HepG2 (cell line): Measurements from ENCODE around the gene STAG3. TPM values are rescaled to one million over a fixed set of nuclear protein-coding genes. Genes with fewer than 3 reads are reported as not detected.
A peak's percentile ranks its signal among the peaks of the same experiment; 100 is the strongest.

Experiments used
- ATAC-seq: fragments of 200-7000 bp; cut with Tn5 transposase; 3 replicates; pipeline ENCODE4 v1.9.1; 2020; ENCODE audit warnings: mild to moderate bottlenecking, moderate library complexity
- BruUV-seq: library from RNA; stranded (reverse); fragments of 400-500 nt; replicated peaks from 2 replicates; lab custom pipeline; 2021; lab: Mats Ljungman, UMichigan
- CTCF ChIA-PET: fragments of 300-600 bp; formaldehyde crosslinking; extraction: SDS; loops from one replicate; lab custom pipeline; 2021; ENCODE audit warnings: low total read pairs, inconsistent platforms, low intra/inter-chr PET ratio; lab: Yijun Ruan, JAX
- POLR2A ChIA-PET: fragments of 350-600 bp; sonication (Branson Sonifier 250); formaldehyde crosslinking; loops from one replicate; lab custom pipeline; 2020; ENCODE audit warnings: antibody characterized with exemption, inconsistent platforms; lab: Yijun Ruan, JAX
- DNase-seq: peaks from one replicate; pipeline ENCODE4 v3.0.0-alpha.2; 2015; ENCODE audit warnings: low spot score
- FAIRE-seq: peaks from 3 replicates; lab custom pipeline; 2011; peaks lifted over from hg19 to GRCh38; lab: Jason Lieb, UNC
- H2AFZ ChIP-seq: one replicate; pipeline ENCODE4 v1.6.1; 2011; ENCODE audit warnings: low read length, inconsistent platforms
- H3K27ac ChIP-seq: fragments of 300-600 bp; 3 replicates; pipeline ENCODE4 v1.8.0; 2011; ENCODE audit warnings: mixed run types, mild to moderate bottlenecking, mixed read lengths, low read length, inconsistent platforms; ENCODE audit not compliant: insufficient read depth; ENCODE audit errors: extremely low read length
- H3K27me3 ChIP-seq, 2 experiments: fragments of 200-600 bp in 1 of 2; 2 replicates in 1 of 2; 3 replicates in 1 of 2; pipeline versions ENCODE4 v1.6.0 to v1.8.0; 2011; ENCODE audit warnings: low read length in 2 of 2, mild to moderate bottlenecking in 2 of 2, moderate library complexity in 2 of 2, inconsistent platforms in 1 of 2; ENCODE audit not compliant: insufficient read depth in 2 of 2, control insufficient read depth in 1 of 2
- H3K36me3 ChIP-seq, 2 experiments: fragments of 200-600 bp in 1 of 2; replicated peaks in 1 of 2; 2 replicates in 1 of 2; 3 replicates in 1 of 2; pipeline versions ENCODE4 v1.5.1 to v1.8.0; 2011; ENCODE audit warnings: low read length in 2 of 2, inconsistent platforms in 1 of 2; ENCODE audit not compliant: insufficient read depth in 2 of 2, control insufficient read depth in 1 of 2
- H3K4me1 ChIP-seq: 2 replicates; pipeline ENCODE4 v1.5.1; 2012; ENCODE audit warnings: low read length, inconsistent platforms; ENCODE audit not compliant: insufficient read depth
- H3K4me2 ChIP-seq: 2 replicates; pipeline ENCODE4 v1.6.0; 2011; ENCODE audit warnings: low read depth, low read length, inconsistent platforms
- H3K4me3 ChIP-seq, 3 experiments: fragments of 200-600 bp in 1 of 3; sonication (generic), shearing (Covaris generic) in 1 of 3; replicated peaks in 1 of 3; 2 replicates each; pipeline ENCODE4 v1.5.1; 2011 to 2016; ENCODE audit warnings: low read length in 3 of 3, inconsistent platforms in 2 of 3, low read depth in 2 of 3, mild to moderate bottlenecking in 2 of 3, control low read depth in 1 of 3, mixed read lengths in 1 of 3; ENCODE audit not compliant: insufficient read depth in 1 of 3
- H3K79me2 ChIP-seq: one replicate; pipeline ENCODE4 v1.6.1; 2011; ENCODE audit warnings: low read length, inconsistent platforms; ENCODE audit not compliant: insufficient read depth
- H3K9ac ChIP-seq: 2 replicates; pipeline ENCODE4 v1.6.0; 2011; ENCODE audit warnings: mild to moderate bottlenecking, low read depth, low read length, inconsistent platforms; ENCODE audit not compliant: insufficient read depth
- H3K9me3 ChIP-seq: 2 replicates; pipeline ENCODE4 v1.5.1; 2012; ENCODE audit warnings: mild to moderate bottlenecking, low read length
- H4K20me1 ChIP-seq: 2 replicates; pipeline ENCODE4 v1.6.0; 2011; ENCODE audit warnings: inconsistent platforms, mild to moderate bottlenecking, low read length, moderate library complexity; ENCODE audit not compliant: insufficient read depth
- FOXK2 ChIP-seq: fragments of 450-650 bp; IDR thresholded peaks from 2 replicates; pipeline ENCODE4 v1.6.1; 2016
- FOXO1 ChIP-seq: sonication (generic); formaldehyde crosslinking; IDR thresholded peaks from 2 replicates; pipeline ENCODE4 v1.4.0; 2020; ENCODE audit warnings: missing genetic modification reagents
- HDAC1 ChIP-seq: sonication (generic); formaldehyde crosslinking; IDR thresholded peaks from 2 replicates; pipeline ENCODE4 v1.5.1; 2020; ENCODE audit warnings: mild to moderate bottlenecking, missing genetic modification reagents
- SAFB2 ChIP-seq: sonication (generic); formaldehyde crosslinking; IDR thresholded peaks from 2 replicates; pipeline ENCODE4 v1.5.1; 2020; ENCODE audit warnings: missing genetic modification reagents, low read depth, mild to moderate bottlenecking, borderline replicate concordance
- SRSF4 ChIP-seq: fragments of 200-400 bp; formaldehyde crosslinking; IDR thresholded peaks from one replicate; pipeline ENCODE4 v1.6.1; 2018; ENCODE audit warnings: mild to moderate bottlenecking, low read depth, low read length, moderate library complexity; ENCODE audit not compliant: poor library complexity, severe bottlenecking
- ZBTB34 ChIP-seq: sonication (generic); formaldehyde crosslinking; IDR thresholded peaks from 2 replicates; pipeline ENCODE4 v1.8.0; 2022; ENCODE audit warnings: mild to moderate bottlenecking, missing genetic modification reagents
- ZBTB7A ChIP-seq: sonication (generic); formaldehyde crosslinking; IDR thresholded peaks from 2 replicates; pipeline ENCODE4 v1.8.0; 2022; ENCODE audit warnings: mild to moderate bottlenecking, missing genetic modification reagents
- ZFP82 ChIP-seq: sonication (generic); formaldehyde crosslinking; IDR thresholded peaks from 2 replicates; pipeline ENCODE4 v1.5.1; 2020; ENCODE audit warnings: mild to moderate bottlenecking, missing genetic modification reagents, borderline replicate concordance
- ZNF343 ChIP-seq: sonication (generic); formaldehyde crosslinking; IDR thresholded peaks from 2 replicates; pipeline ENCODE4 v1.4.0; 2020; ENCODE audit warnings: mild to moderate bottlenecking, missing genetic modification reagents
- ZNF605 ChIP-seq: sonication (generic); formaldehyde crosslinking; IDR thresholded peaks from 2 replicates; pipeline ENCODE4 v1.8.0; 2022; ENCODE audit warnings: mild to moderate bottlenecking, missing genetic modification reagents
- WGBS: methylation state at CpG from one replicate; pipeline ENCODE4 v1.1.6; 2017; ENCODE audit warnings: low lambda C conversion rate; 5-methylcytosine and 5-hydroxymethylcytosine counted together
- in situ Hi-C: cut with HindIII; loops from 2 replicates; pipeline ENCODE4 v1.10.0; 2017; ENCODE audit warnings: low pct_unique_long_range_greater_than_20kb; ENCODE audit not compliant: extremely low pct_ligation_motif_present
- intact Hi-C: fragments of 100-400 bp; cut with micrococcal nuclease; formaldehyde crosslinking; loops from one replicate; pipeline ENCODE4 v1.10.0; 2022; ENCODE audit not compliant: unreplicated experiment
- polyA plus RNA-seq, 8 experiments: library from polyadenylated mRNA; depleted of rRNA in 3 of 8; stranded (reverse) in 7 of 8; unstranded in 1 of 8; fragments of >200 nt; fragmentation: Illumina TruSeq in 4 of 8; extraction: Trizol in 4 of 8; gene quantifications; 2 replicates each; pipeline versions ENCODE4 v1.2.1 to v1.2.3, GENCODE V29; 2011 to 2016; ENCODE audit warnings: low read depth in 4 of 8, missing spikeins in 1 of 8, mixed read lengths in 1 of 8; ENCODE audit not compliant: insufficient read depth in 1 of 8
- total RNA-seq, 5 experiments: library from RNA; depleted of rRNA; stranded (reverse); fragments of >200 nt; fragmentation: Illumina TruSeq; extraction: Trizol; gene quantifications; 2 replicates each; pipeline ENCODE4 v1.2.3, GENCODE V29; 2016; ENCODE audit warnings: low read depth in 1 of 5
- TF ChIP-seq, protein P1 (sequence below): sonication (generic); formaldehyde crosslinking; IDR thresholded peaks from 2 replicates; pipeline ENCODE4 v1.9.0; 2022; ENCODE audit warnings: low read depth, missing genetic modification reagents

Gene STAG3
- total and polyA plus RNA-seq, 2 of the 13 experiments (the other 11 are each of a cell fraction or from before 2014, with no cell fraction given) = 0.09 to 0.33 TPM

GRCh38 chr7:100166317-100166940, 11.3 kb upstream of the STAG3 start (continued):
- TF ChIP-seq FOXO1 (CRISPR knock-in tag) (no peak), ZBTB7A (CRISPR knock-in tag) (no peak), SAFB2 (CRISPR knock-in tag) (no peak), SRSF4 (no peak), ZFP82 (CRISPR knock-in tag) (no peak), HDAC1 (CRISPR knock-in tag) (no peak), ZNF343 (CRISPR knock-in tag) (no peak), ZNF605 (CRISPR knock-in tag) (no peak)
- TF ChIP-seq, protein P1, sequence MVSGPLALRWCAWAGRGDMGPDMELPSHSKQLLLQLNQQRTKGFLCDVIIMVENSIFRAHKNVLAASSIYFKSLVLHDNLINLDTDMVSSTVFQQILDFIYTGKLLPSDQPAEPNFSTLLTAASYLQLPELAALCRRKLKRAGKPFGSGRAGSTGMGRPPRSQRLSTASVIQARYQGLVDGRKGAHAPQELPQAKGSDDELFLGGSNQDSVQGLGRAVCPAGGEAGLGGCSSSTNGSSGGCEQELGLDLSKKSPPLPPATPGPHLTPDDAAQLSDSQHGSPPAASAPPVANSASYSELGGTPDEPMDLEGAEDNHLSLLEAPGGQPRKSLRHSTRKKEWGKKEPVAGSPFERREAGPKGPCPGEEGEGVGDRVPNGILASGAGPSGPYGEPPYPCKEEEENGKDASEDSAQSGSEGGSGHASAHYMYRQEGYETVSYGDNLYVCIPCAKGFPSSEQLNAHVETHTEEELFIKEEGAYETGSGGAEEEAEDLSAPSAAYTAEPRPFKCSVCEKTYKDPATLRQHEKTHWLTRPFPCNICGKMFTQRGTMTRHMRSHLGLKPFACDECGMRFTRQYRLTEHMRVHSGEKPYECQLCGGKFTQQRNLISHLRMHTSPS = no peak

GRCh38 chr7:100166970-100167911, 10.5 kb upstream of the STAG3 start:
- Histone ChIP-seq H3K9ac (no peak overlapping the region), H2AFZ (no peak overlapping the region), H3K9me3 (no peaks in the 10 kb centered on the region), H3K79me2 (no peaks in the 10 kb centered on the region), H4K20me1 (no peaks in the 10 kb centered on the region), H3K4me3 (no peak overlapping the region; a peak in 1 of 6 replicates), H3K36me3 (no peaks in the 10 kb centered on the region), H3K4me2 (peak overlapping the region; percentile 93), H3K27ac (no peak overlapping the region), H3K27me3 (peaks cover 4 to 49% of the 10 kb centered on the region in 2 experiments), H3K4me1 (peaks cover 59% of the 10 kb centered on the region)
- no TSS peak for BruUV-seq
- ChIA-PET POLR2A (interaction anchor here (1.3 to 2.2 kb wide), 3 partner anchors 10 to 18 kb away, joined by 5 to 10 read pairs (median 7); partner anchors contain the start of genes GPC2 and LAMTOR4), CTCF (no interaction called here)
- intact Hi-C loops (no loop called here), in situ Hi-C loops (no loop called here)
- DNase-seq = no peak
- 24% methylated on average over 14 of the region's 14 CpGs for WGBS
- no peak for FAIRE-seq
- no peak; the same call in 2 of the 3 replicates for ATAC-seq
- no peak for TF ChIP-seq ZBTB34 (CRISPR knock-in tag)
- TF ChIP-seq FOXK2 = no peak
